Endodermal cell (in vitro differentiated cells): Measurements from ENCODE around the gene PPP2R3A. TPM values are rescaled to one million over a fixed set of nuclear protein-coding genes. Genes with fewer than 3 reads are reported as not detected.

ENCODE experiments used
- DNase-seq: peaks from one replicate; pipeline ENCODE4 v3.0.0-alpha.2; 2017
- H3K27ac ChIP-seq: 2 replicates; pipeline ENCODE4 v1.5.1; 2013; ENCODE audit warnings: mild to moderate bottlenecking, low read depth, low read length, moderate library complexity
- H3K27me3 ChIP-seq: 2 replicates; pipeline ENCODE4 v1.6.1; 2013; ENCODE audit warnings: mild to moderate bottlenecking, low read length, moderate library complexity; ENCODE audit not compliant: insufficient read depth, control insufficient read depth, poor library complexity, severe bottlenecking
- H3K36me3 ChIP-seq: 2 replicates; pipeline ENCODE4 v1.7.0; 2013; ENCODE audit warnings: mild to moderate bottlenecking, low read length, moderate library complexity; ENCODE audit not compliant: control insufficient read depth, insufficient read depth
- H3K4me1 ChIP-seq: one replicate; pipeline ENCODE4 v1.7.0; 2013; ENCODE audit warnings: low read length; ENCODE audit not compliant: control insufficient read depth, insufficient read depth
- H3K4me3 ChIP-seq: 2 replicates; pipeline ENCODE4 v1.5.1; 2013; ENCODE audit warnings: mild to moderate bottlenecking, low read length, moderate library complexity
- H3K9ac ChIP-seq: 2 replicates; pipeline ENCODE4 v1.6.1; 2013; ENCODE audit warnings: mild to moderate bottlenecking, low read length, moderate library complexity; ENCODE audit not compliant: poor library complexity, severe bottlenecking; ENCODE audit errors: extremely low read depth
- H3K9me3 ChIP-seq: 2 replicates; pipeline ENCODE4 v1.6.1; 2013; ENCODE audit warnings: mild to moderate bottlenecking, low read length, moderate library complexity; ENCODE audit not compliant: control insufficient read depth
- H3K27ac Mint-ChIP-seq: 2 replicates; pipeline ENCODE4 v1.8.0; 2020; ENCODE audit warnings: mixed read lengths
- H3K27me3 Mint-ChIP-seq: 2 replicates; pipeline ENCODE4 v1.8.0; 2021; ENCODE audit warnings: mild to moderate bottlenecking, mixed read lengths; ENCODE audit not compliant: insufficient read depth
- H3K36me3 Mint-ChIP-seq: 2 replicates; pipeline ENCODE4 v1.8.0; 2020; ENCODE audit warnings: low read depth, mixed read lengths
- H3K4me1 Mint-ChIP-seq: 2 replicates; pipeline ENCODE4 v1.8.0; 2020; ENCODE audit warnings: mixed read lengths
- H3K4me3 Mint-ChIP-seq: 2 replicates; pipeline ENCODE4 v1.8.0; 2020; ENCODE audit warnings: mild to moderate bottlenecking, moderate library complexity, mixed read lengths
- H3K9me3 Mint-ChIP-seq: 2 replicates; pipeline ENCODE4 v1.8.0; 2020; ENCODE audit warnings: mild to moderate bottlenecking, mixed read lengths
- CTCF ChIP-seq: fragments of 200-600 bp; sonication (generic); conservative IDR thresholded peaks from 2 replicates; pipeline ENCODE4 v1.5.0; 2021; ENCODE audit warnings: antibody characterized with exemption, mild to moderate bottlenecking
- WGBS, 2 experiments: methylation state at CpG; one replicate each; pipeline versions ENCODE4 v1.1.5 to v1.1.7; 2013; ENCODE audit warnings: missing lambda C conversion rate in 2 of 2, mixed read lengths in 1 of 2; ENCODE audit not compliant: insufficient coverage in 1 of 2, insufficient read length in 1 of 2; 5-methylcytosine and 5-hydroxymethylcytosine counted together
- total RNA-seq, 2 donors: library from RNA; stranded (reverse); fragmentation: NEBNext Ultra II Directional in 1 of 2; extraction: Animal tissue kit (Norgen Biotek cat#: 25700) in 1 of 2; gene quantifications; 2 replicates in 1 of 2; 3 replicates in 1 of 2; pipeline ENCODE4 v1.2.1, GENCODE V29; 2021

PPP2R3A gene
- total RNA-seq, 2 donors from 2014 or later: 12.5 to 16.5 TPM

GRCh38 chr3:136018876-136019275, 53.3 kb downstream of the PPP2R3A start:
- WGBS, 2 experiments: 86 to 94% methylated on average over 1 of the region's 1 CpG
- Mint-ChIP-seq H3K4me1 (peaks cover 18% of the 10 kb centered on the region), H3K27ac (no peak overlapping the region), H3K9me3 (peaks cover 2% of the 10 kb centered on the region), H3K27me3 (peaks cover 8% of the 10 kb centered on the region), H3K36me3 (no peaks in the 10 kb centered on the region), H3K4me3 (no peak overlapping the region)
- Histone ChIP-seq H3K27me3 (no peaks in the 10 kb centered on the region), H3K27ac (no peak overlapping the region), H3K36me3 (no peaks in the 10 kb centered on the region), H3K9ac (no peak overlapping the region), H3K4me1 (peaks cover 5% of the 10 kb centered on the region), H3K9me3 (peaks cover 10% of the 10 kb centered on the region), H3K4me3 (no peak overlapping the region)
- no peak for DNase-seq
- TF ChIP-seq CTCF: no peak

- H3K36me3 Mint-ChIP-seq: peaks cover 1% of the 10 kb centered on the region
Observed at GRCh38 chr3:136021803-136022202, 56.3 kb downstream of the PPP2R3A start.

GRCh38 chr3:136022529-136023263, 57.2 kb downstream of the PPP2R3A start:
- no peaks in the 10 kb centered on the region for H3K9me3 ChIP-seq
- no peak overlapping the region for H3K27ac ChIP-seq
- H3K36me3 ChIP-seq: no peaks in the 10 kb centered on the region
- Mint-ChIP-seq H3K27ac (no peak overlapping the region), H3K4me3 (no peak overlapping the region), H3K4me1 (peaks cover 4% of the 10 kb centered on the region), H3K27me3 (no peaks in the 10 kb centered on the region), H3K36me3 (peaks cover 7% of the 10 kb centered on the region), H3K9me3 (no peaks in the 10 kb centered on the region)
- WGBS, 2 experiments: 94 to 100% methylated on average over 4 to 6 of the region's 6 CpGs
- no peak for TF ChIP-seq CTCF
- no peak for DNase-seq
- H3K9ac ChIP-seq: no peak overlapping the region
- peaks cover 5% of the 10 kb centered on the region for H3K4me1 ChIP-seq
- H3K27me3 ChIP-seq: no peaks in the 10 kb centered on the region
- no peak overlapping the region for H3K4me3 ChIP-seq

More at GRCh38 chr3:136021803-136022202, 56.3 kb downstream of the PPP2R3A start:
- no peaks in the 10 kb centered on the region for H3K27me3 ChIP-seq
- H3K27ac ChIP-seq: no peak overlapping the region
- H3K36me3 ChIP-seq: no peaks in the 10 kb centered on the region
- no peak for TF ChIP-seq CTCF
- Mint-ChIP-seq H3K27me3 (no peaks in the 10 kb centered on the region), H3K4me1 (peaks cover 12% of the 10 kb centered on the region), H3K4me3 (no peak overlapping the region), H3K9me3 (no peaks in the 10 kb centered on the region), H3K27ac (no peak overlapping the region)
- no peak overlapping the region for H3K9ac ChIP-seq
- WGBS, 2 experiments: 91% methylated on average over 1 of the region's 1 CpG; no CpG with 5 or more reads in 1 of the 2 experiments
- DNase-seq: no peak
- peaks cover 5% of the 10 kb centered on the region for H3K4me1 ChIP-seq
- no peak overlapping the region for H3K4me3 ChIP-seq
- no peaks in the 10 kb centered on the region for H3K9me3 ChIP-seq
